ENCODE results near the gene CMSS1.

CMSS1 gene

GRCh38 chr3:99850608-99851007, 32.9 kb downstream of the CMSS1 start:
- TF ChIP-seq CTCF (IDR thresholded peaks at IDR 0.05; ENCODE audit: insufficient read depth, low read depth, low read length, missing control alignments) = no peak
- no peak overlapping the region for H3K4me3 ChIP-seq (ENCODE audit: low read length)
- no peak for DNase-seq (ENCODE audit: low read depth)

GRCh38 chr3:99851955-99852354, 34.3 kb downstream of the CMSS1 start:
- H3K4me3 ChIP-seq (ENCODE audit: low read length) = no peak overlapping the region
- no peak for DNase-seq (ENCODE audit: low read depth)
- no peak for TF ChIP-seq CTCF (IDR thresholded peaks at IDR 0.05; ENCODE audit: insufficient read depth, low read depth, low read length, missing control alignments)

- no peak for DNase-seq (ENCODE audit: low read depth)
- TF ChIP-seq CTCF (IDR thresholded peaks at IDR 0.05; ENCODE audit: insufficient read depth, low read depth, low read length, missing control alignments) = no peak
- no peak overlapping the region for H3K4me3 ChIP-seq (ENCODE audit: low read length)
Measured at GRCh38 chr3:99852851-99853250, 35.2 kb downstream of the CMSS1 start.

- no peak for TF ChIP-seq CTCF (IDR thresholded peaks at IDR 0.05; ENCODE audit: insufficient read depth, low read depth, low read length, missing control alignments)
- no peak for DNase-seq (ENCODE audit: low read depth)
- H3K4me3 ChIP-seq (ENCODE audit: low read length) = no peak overlapping the region
Measured at GRCh38 chr3:99854756-99855298, 37.2 kb downstream of the CMSS1 start.

GRCh38 chr3:99855900-99856299, 38.2 kb downstream of the CMSS1 start:
- no peak overlapping the region for H3K4me3 ChIP-seq (ENCODE audit: low read length)
- no peak for DNase-seq (ENCODE audit: low read depth)
- no peak for TF ChIP-seq CTCF (IDR thresholded peaks at IDR 0.05; ENCODE audit: insufficient read depth, low read depth, low read length, missing control alignments)

- no peak overlapping the region for H3K4me3 ChIP-seq (ENCODE audit: low read length)
- DNase-seq (ENCODE audit: low read depth) = no peak
- no peak for TF ChIP-seq CTCF (IDR thresholded peaks at IDR 0.05; ENCODE audit: insufficient read depth, low read depth, low read length, missing control alignments)
Measured at GRCh38 chr3:99856437-99857220, 39.0 kb downstream of the CMSS1 start.

- H3K4me3 ChIP-seq (ENCODE audit: low read length) = no peak overlapping the region
- no peak for TF ChIP-seq CTCF (IDR thresholded peaks at IDR 0.05; ENCODE audit: insufficient read depth, low read depth, low read length, missing control alignments)
- DNase-seq (ENCODE audit: low read depth) = no peak
Measured at GRCh38 chr3:99857278-99857677, 39.6 kb downstream of the CMSS1 start.

All from epithelial cell of esophagus (primary cell).